ENCODE measurements around the gene CSNK1A1.

GRCh38 chr5:149596712-149597111, 45.5 kb upstream of the CSNK1A1 start:
- no peak for TF ChIP-seq TAF1 (IDR thresholded peaks at IDR 0.05; ENCODE audit: low read depth)
- TF ChIP-seq EP300 (IDR thresholded peaks at IDR 0.05; ENCODE audit: borderline replicate concordance), result no peak
- no peak for TF ChIP-seq REST (IDR thresholded peaks at IDR 0.05; ENCODE audit: low read depth)
- no peak for TF ChIP-seq CREB1 (IDR thresholded peaks at IDR 0.05; ENCODE audit: low read depth)
- TF ChIP-seq YY1 (IDR thresholded peaks at IDR 0.05; ENCODE audit: low read depth), result no peak
- no peak for TF ChIP-seq NFIC (IDR thresholded peaks at IDR 0.05)
- no peak for TF ChIP-seq USF1 (IDR thresholded peaks at IDR 0.05)
- TF ChIP-seq MAX (IDR thresholded peaks at IDR 0.05), result no peak
- TF ChIP-seq RAD21 (IDR thresholded peaks at IDR 0.05; ENCODE audit: low read depth), result no peak
- TF ChIP-seq TEAD4 (IDR thresholded peaks at IDR 0.05), result no peak
- TF ChIP-seq CEBPB (IDR thresholded peaks at IDR 0.05), result no peak
- TF ChIP-seq FOXM1 (IDR thresholded peaks at IDR 0.05; ENCODE audit: borderline replicate concordance, low read depth), result no peak

Measured in Ishikawa (cell line).